ENCODE measurements around the gene IER5. TPM values are rescaled to one million over a fixed set of nuclear protein-coding genes. Genes with fewer than 3 reads are reported as not detected.

IER5 gene
- total and polyA plus RNA-seq, 2 donors (not counting 1 experiment from before 2014, with no cell fraction given) = 98.1 to 166 TPM

- peak overlapping the region; percentile 92 for H3K4me3 Mint-ChIP-seq
Measured at GRCh38 chr1:181129771-181130606, 41.5 kb downstream of the IER5 start.

More at GRCh38 chr1:181129771-181130606, 41.5 kb downstream of the IER5 start:
- Histone ChIP-seq H3K9ac (ENCODE audit: low read length) (peak overlapping the region; percentile 49), H3K4me3 (ENCODE audit: control extremely low read depth in 1 of 5, extremely low read depth in 1 of 5, insufficient read depth in 1 of 5, low read depth in 2 of 5, low read length in 4 of 5) (no peak overlapping the region), H3K9me3 (ENCODE audit: control extremely low read depth in 1 of 3, control insufficient read depth in 2 of 3, insufficient read depth in 1 of 3, low read length in 2 of 3) (peaks cover 0 to 7% (median 0%) of the 10 kb centered on the region in 3 donors), H3K36me3 (replicated peaks in 1 of 2; ENCODE audit: control extremely low read depth in 1 of 2, control insufficient read depth in 1 of 2, extremely low read depth in 1 of 2, insufficient read depth in 2 of 2, low read length in 1 of 2) (no peaks in the 10 kb centered on the region), H3K4me1 (ENCODE audit: control insufficient read depth in 2 of 2, insufficient read depth in 2 of 2, low read length in 2 of 2) (peaks cover 78 to 84% of the 10 kb centered on the region in 2 donors), H4K20me1 (ENCODE audit: control insufficient read depth, insufficient read depth, low read length, poor library complexity, severe bottlenecking) (no peaks in the 10 kb centered on the region), H3K27ac (ENCODE audit: low read length in 2 of 2) (peak overlapping the region; percentile 86 to 91), H2AFZ (ENCODE audit: insufficient read depth, low read depth, low read length, poor library complexity, severe bottlenecking) (peak overlapping the region; percentile 59), H3K79me2 (ENCODE audit: control insufficient read depth, insufficient read depth, low read length) (no peaks in the 10 kb centered on the region), H3K27me3 (replicated peaks in 1 of 4; ENCODE audit: control extremely low read depth in 1 of 4, control insufficient read depth in 3 of 4, insufficient read depth in 4 of 4, low read length in 3 of 4) (no peaks in the 10 kb centered on the region), H3K4me2 (replicated peaks; ENCODE audit: low read depth, low read length, poor library complexity, severe bottlenecking) (peak overlapping the region; percentile 82)
- DNase-seq (peak; percentile 39), ATAC-seq (ENCODE audit: low read depth) (no peak)
- ChIA-PET POLR2A (interaction anchor here (1.1 to 4.7 kb wide), 3 partner anchors 11 to 41 kb away, joined by 3 to 33 read pairs (median 3); partner anchors contain the start of gene IER5), CTCF (interaction anchor here (1.9 to 5.0 kb wide), 2 partner anchors 10 to 12 kb away, joined by 5 to 30 read pairs; no protein-coding TSS in a partner anchor)
- Mint-ChIP-seq H3K27ac (peak overlapping the region; percentile 93), H3K4me1 (peaks cover 87% of the 10 kb centered on the region), H3K9me3 (ENCODE audit: insufficient read depth) (no peaks in the 10 kb centered on the region), H3K27me3 (no peaks in the 10 kb centered on the region)
- no peak for TF ChIP-seq CTCF (IDR thresholded peaks at IDR 0.05)
- TF ChIP-seq EZH2 (IDR thresholded peaks at IDR 0.05; ENCODE audit: borderline replicate concordance, insufficient read depth, low read depth, low read length, poor library complexity, severe bottlenecking) = no peak
- intact Hi-C loops (cut with micrococcal nuclease) = loop anchor here (1.0 kb wide), 2 partner anchors 12 to 68 kb away; no protein-coding TSS in a partner anchor
- 19% methylated on average over 11 of the region's 13 CpGs for WGBS (ENCODE audit: insufficient coverage)
